WTC11 (cell line): ENCODE results near the gene ZFYVE26. TPM values are rescaled to one million over a fixed set of nuclear protein-coding genes. Genes with fewer than 3 reads are reported as not detected.

Experiments
- ATAC-seq: fragments of 200-7000 bp; cut with Tn5 transposase; 2 replicates; pipeline ENCODE4 v1.10.0; 2021; ENCODE audit warnings: mild to moderate bottlenecking, moderate library complexity
- CTCF ChIA-PET: fragments of 300-600 bp; sonication (Branson Sonifier 250); formaldehyde crosslinking; loops from one replicate; lab custom pipeline; 2021; ENCODE audit warnings: antibody characterized with exemption; lab: Charles Lee
- POLR2A ChIA-PET: fragments of 350-600 bp; sonication (Branson Sonifier 250); formaldehyde crosslinking; loops from one replicate; lab custom pipeline; 2021; ENCODE audit warnings: antibody characterized with exemption; lab: Charles Lee
- DNase-seq: peaks from one replicate; pipeline ENCODE4 v3.0.0; 2021; ENCODE audit warnings: low spot score
- H3K27ac Mint-ChIP-seq: 2 replicates; pipeline ENCODE4 v1.8.0; 2021; ENCODE audit warnings: mixed read lengths
- H3K27me3 Mint-ChIP-seq: 2 replicates; pipeline ENCODE4 v1.8.0; 2021; ENCODE audit warnings: low read depth, mild to moderate bottlenecking, moderate library complexity, mixed read lengths
- H3K36me3 Mint-ChIP-seq: 2 replicates; pipeline ENCODE4 v1.8.0; 2021; ENCODE audit warnings: mixed read lengths
- H3K4me1 Mint-ChIP-seq: 2 replicates; pipeline ENCODE4 v1.8.0; 2022; ENCODE audit warnings: mixed read lengths
- H3K4me3 Mint-ChIP-seq: 2 replicates; pipeline ENCODE4 v1.8.0; 2021; ENCODE audit warnings: mild to moderate bottlenecking, moderate library complexity, mixed read lengths
- H3K9me3 Mint-ChIP-seq: 2 replicates; pipeline ENCODE4 v1.8.0; 2021; ENCODE audit warnings: mixed read lengths
- CDX4 ChIP-seq: fragments of 250-450 bp; sonication (Bioruptor Pico); IDR thresholded peaks from 2 replicates; pipeline ENCODE4 v1.9.0; 2021; ENCODE audit warnings: moderate library complexity, mild to moderate bottlenecking, inconsistent platforms, borderline replicate concordance
- CREM ChIP-seq: sonication (generic); formaldehyde crosslinking; IDR thresholded peaks from 2 replicates; pipeline ENCODE4 v1.8.1; 2022; ENCODE audit warnings: mild to moderate bottlenecking, missing genetic modification reagents, moderate library complexity
- E2F4 ChIP-seq: sonication (generic); formaldehyde crosslinking; IDR thresholded peaks from 2 replicates; pipeline ENCODE4 v1.8.1; 2022; ENCODE audit warnings: low read depth, mild to moderate bottlenecking, moderate library complexity, missing genetic modification reagents, borderline replicate concordance
- E2F5 ChIP-seq: sonication (generic); formaldehyde crosslinking; IDR thresholded peaks from 2 replicates; pipeline ENCODE4 v1.8.1; 2022; ENCODE audit warnings: mild to moderate bottlenecking, moderate library complexity, missing genetic modification reagents
- ELF4 ChIP-seq: sonication (generic); formaldehyde crosslinking; IDR thresholded peaks from 2 replicates; pipeline ENCODE4 v1.8.1; 2022; ENCODE audit warnings: low read depth, mild to moderate bottlenecking, moderate library complexity, missing genetic modification reagents
- EMX1 ChIP-seq: fragments of 250-450 bp; sonication (Bioruptor Pico); IDR thresholded peaks from 2 replicates; pipeline ENCODE4 v1.8.0; 2021; ENCODE audit warnings: mild to moderate bottlenecking
- ERG ChIP-seq: fragments of 250-450 bp; sonication (Bioruptor Pico); IDR thresholded peaks from 2 replicates; pipeline ENCODE4 v1.8.0; 2021; ENCODE audit warnings: mild to moderate bottlenecking
- ETV6 ChIP-seq: sonication (generic); formaldehyde crosslinking; IDR thresholded peaks from 2 replicates; pipeline ENCODE4 v1.8.1; 2022; ENCODE audit warnings: mild to moderate bottlenecking, missing genetic modification reagents
- FOXP1 ChIP-seq: sonication (generic); formaldehyde crosslinking; IDR thresholded peaks from 2 replicates; pipeline ENCODE4 v1.8.0; 2022; ENCODE audit warnings: missing genetic modification reagents, mild to moderate bottlenecking, moderate library complexity, borderline replicate concordance
- GABPB1 ChIP-seq: sonication (generic); formaldehyde crosslinking; IDR thresholded peaks from 2 replicates; pipeline ENCODE4 v1.8.1; 2023; ENCODE audit warnings: mild to moderate bottlenecking, missing genetic modification reagents
- HMGA2 ChIP-seq: fragments of 250-450 bp; sonication (Bioruptor Pico); IDR thresholded peaks from 2 replicates; pipeline ENCODE4 v1.4.0; 2021; ENCODE audit warnings: mild to moderate bottlenecking, moderate library complexity
- KAT7 ChIP-seq: sonication (generic); formaldehyde crosslinking; IDR thresholded peaks from 2 replicates; pipeline ENCODE4 v1.8.1; 2023; ENCODE audit warnings: missing genetic modification reagents, mild to moderate bottlenecking, borderline replicate concordance
- MXD4 ChIP-seq: fragments of 250-450 bp; sonication (Bioruptor Pico); IDR thresholded peaks from 2 replicates; pipeline ENCODE4 v1.8.0; 2021; ENCODE audit warnings: mild to moderate bottlenecking, moderate library complexity, borderline replicate concordance
- NFATC4 ChIP-seq: fragments of 250-450 bp; sonication (Bioruptor Pico); IDR thresholded peaks from 2 replicates; pipeline ENCODE4 v1.9.0; 2021; ENCODE audit warnings: mild to moderate bottlenecking
- NR3C1 ChIP-seq: sonication (generic); formaldehyde crosslinking; conservative IDR thresholded peaks from 2 replicates; pipeline ENCODE4 v1.8.1; 2023; ENCODE audit warnings: low read depth, mild to moderate bottlenecking, missing genetic modification reagents
- PRDM15 ChIP-seq: sonication (generic); formaldehyde crosslinking; IDR thresholded peaks from 2 replicates; pipeline ENCODE4 v1.8.0; 2022; ENCODE audit warnings: missing genetic modification reagents
- RELA ChIP-seq: sonication (generic); formaldehyde crosslinking; IDR thresholded peaks from 2 replicates; pipeline ENCODE4 v1.8.1; 2022; ENCODE audit warnings: missing genetic modification reagents, mild to moderate bottlenecking, borderline replicate concordance
- SMAD4 ChIP-seq: sonication (generic); formaldehyde crosslinking; IDR thresholded peaks from 2 replicates; pipeline ENCODE4 v1.8.0; 2022; ENCODE audit warnings: mild to moderate bottlenecking, missing genetic modification reagents
- TEAD4 ChIP-seq: sonication (generic); formaldehyde crosslinking; IDR thresholded peaks from 2 replicates; pipeline ENCODE4 v1.8.0; 2022; ENCODE audit warnings: mild to moderate bottlenecking, missing genetic modification reagents
- ZNF263 ChIP-seq: sonication (generic); formaldehyde crosslinking; IDR thresholded peaks from 2 replicates; pipeline ENCODE4 v1.8.1; 2022; ENCODE audit warnings: low read depth, mild to moderate bottlenecking, moderate library complexity, missing genetic modification reagents
- ZNF532 ChIP-seq: fragments of 250-450 bp; sonication (Bioruptor Pico); IDR thresholded peaks from 2 replicates; pipeline ENCODE4 v1.9.0; 2021; ENCODE audit warnings: mild to moderate bottlenecking, borderline replicate concordance
- total RNA-seq: library from RNA; stranded (reverse); gene quantifications from 3 replicates; pipeline ENCODE4 v1.2.3, GENCODE V29; 2021

The ZFYVE26 gene
- total RNA-seq, 1 experiment from 2014 or later = 25.8 TPM

GRCh38 chr14:67725171-67725570 lies 91.2 kb downstream of the ZFYVE26 start:
- H3K4me1 Mint-ChIP-seq = peaks cover 20% of the 10 kb centered on the region
- no peak overlapping the region for H3K27ac Mint-ChIP-seq
- no peaks in the 10 kb centered on the region for H3K9me3 Mint-ChIP-seq
- H3K27me3 Mint-ChIP-seq = peaks cover 8% of the 10 kb centered on the region
- ChIA-PET CTCF (no interaction called here), POLR2A (no interaction called here)
- TF ChIP-seq NR3C1 (CRISPR knock-in tag) (no peak), RELA (CRISPR knock-in tag) (no peak), ELF4 (no peak), ZNF263 (CRISPR knock-in tag) (no peak), E2F5 (CRISPR knock-in tag) (no peak), MXD4 (CRISPR knock-in tag) (no peak), NFATC4 (CRISPR knock-in tag) (no peak)
- no peaks in the 10 kb centered on the region for H3K36me3 Mint-ChIP-seq
- no peak for DNase-seq
- no peak for ATAC-seq
- H3K4me3 Mint-ChIP-seq = no peak overlapping the region

DNA sequence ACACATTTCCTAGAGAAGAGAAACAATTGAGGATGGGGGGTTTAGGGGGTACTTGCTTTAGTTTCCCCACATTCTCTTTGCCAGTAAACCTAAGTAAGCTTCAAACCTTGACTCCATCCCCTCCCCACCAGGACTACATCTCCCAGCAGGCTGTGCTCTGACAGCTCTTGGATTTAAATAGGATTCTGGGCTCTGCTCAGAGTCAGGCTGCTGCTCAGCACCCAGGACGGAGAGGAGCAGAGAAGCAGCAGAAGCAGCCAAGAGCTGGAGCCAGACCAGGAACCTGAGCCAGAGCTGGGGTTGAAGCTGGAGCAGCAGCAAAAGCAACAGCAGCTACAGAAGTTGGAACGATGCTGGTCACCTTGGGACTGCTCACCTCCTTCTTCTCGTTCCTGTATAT lies 94.1 kb downstream of the ZFYVE26 start:
- H3K27me3 Mint-ChIP-seq = peaks cover 13% of the 10 kb centered on the region
- H3K4me3 Mint-ChIP-seq = peak overlapping the region; percentile 47
- peak; percentile 35 for DNase-seq
- ChIA-PET POLR2A (interaction anchor here (0.5 to 1.6 kb wide), 2 partner anchors 18 to 27 kb away, joined by 3 to 12 read pairs; partner anchors contain the start of gene RDH11), CTCF (interaction anchor here (0.9 to 2.0 kb wide), 8 partner anchors 9 to 362 kb away, joined by 3 to 10 read pairs (median 7); partner anchors contain the start of genes ARG2, ATP6V1D, EIF2S1 and PIGH)
- TF ChIP-seq FOXP1 (no peak), PRDM15 (CRISPR knock-in tag) (peak; percentile 40; the same call in 1 of the 2 replicates)
- H3K4me1 Mint-ChIP-seq = no peaks in the 10 kb centered on the region; the same call in 1 of the 2 replicates
- no peaks in the 10 kb centered on the region for H3K9me3 Mint-ChIP-seq
- no peaks in the 10 kb centered on the region for H3K36me3 Mint-ChIP-seq
- ATAC-seq = peak; percentile 99
- no peak overlapping the region for H3K27ac Mint-ChIP-seq

- Mint-ChIP-seq H3K9me3 (no peaks in the 10 kb centered on the region), H3K4me3 (no peak overlapping the region), H3K36me3 (no peaks in the 10 kb centered on the region), H3K4me1 (no peaks in the 10 kb centered on the region; the same call in 1 of the 2 replicates), H3K27ac (no peak overlapping the region), H3K27me3 (peaks cover 13% of the 10 kb centered on the region)
- DNase-seq (no peak), ATAC-seq (no peak)
- POLR2A ChIA-PET = interaction anchor here (0.5 to 1.6 kb wide), 2 partner anchors 17 to 27 kb away, joined by 3 to 12 read pairs; partner anchors contain the start of gene RDH11
- CTCF ChIA-PET = interaction anchor here (0.9 to 2.0 kb wide), 8 partner anchors 8 to 362 kb away, joined by 3 to 10 read pairs (median 7); partner anchors contain the start of genes ARG2, ATP6V1D, EIF2S1 and PIGH
- TF ChIP-seq CDX4 (CRISPR knock-in tag) = no peak
- no peak for TF ChIP-seq SMAD4
- no peak for TF ChIP-seq ETV6
- TF ChIP-seq CREM (CRISPR knock-in tag) = no peak
- TF ChIP-seq E2F4 (CRISPR knock-in tag) = no peak
- TF ChIP-seq ZNF532 (CRISPR knock-in tag) = no peak
- no peak for TF ChIP-seq ERG (CRISPR knock-in tag)
- no peak for TF ChIP-seq TEAD4 (CRISPR knock-in tag)
- no peak for TF ChIP-seq KAT7 (CRISPR knock-in tag)
- TF ChIP-seq HMGA2 (CRISPR knock-in tag) = no peak
- TF ChIP-seq GABPB1 (CRISPR knock-in tag) = no peak
- no peak for TF ChIP-seq EMX1 (CRISPR knock-in tag)
Observed at GRCh38 chr14:67721875-67722274, 94.5 kb downstream of the ZFYVE26 start.
